Heart right ventricle (tissue), 16 donors: Measurements from ENCODE around the gene C5orf15. TPM values are rescaled to one million over a fixed set of nuclear protein-coding genes. Genes with fewer than 3 reads are reported as not detected.
A peak's percentile ranks its signal among the peaks of the same experiment; 100 is the strongest.

ENCODE experiments used
- ATAC-seq, 8 donors: fragments of 200-7000 bp; cut with Tn5 transposase; one replicate each; pipeline ENCODE4 v1.9.1; 2020; ENCODE audit warnings: mild to moderate bottlenecking in 8 of 8, moderate library complexity in 8 of 8, moderate number of reproducible peaks in 1 of 8
- DNase-seq, 2 donors: peaks; one replicate each; pipeline ENCODE4 v3.0.0-alpha.2; 2020
- H3K27ac ChIP-seq, 10 donors: fragments of 200-600 bp; sonication (generic) in 2 of 10; one replicate each; pipeline versions ENCODE4 v1.5.0 to v1.8.0; 2020 to 2022; ENCODE audit warnings: mild to moderate bottlenecking in 3 of 10
- H3K27me3 ChIP-seq, 7 donors: fragments of 200-600 bp; one replicate each; pipeline ENCODE4 v1.8.0; 2021 to 2022; ENCODE audit warnings: mild to moderate bottlenecking in 2 of 7
- H3K36me3 ChIP-seq, 9 donors: fragments of 200-600 bp; sonication (generic) in 1 of 9; one replicate each; pipeline versions ENCODE4 v1.5.0 to v1.8.0; 2020 to 2022; ENCODE audit warnings: mild to moderate bottlenecking in 2 of 9
- H3K4me1 ChIP-seq, 9 donors: fragments of 200-600 bp; sonication (generic) in 1 of 9; one replicate each; pipeline versions ENCODE4 v1.5.0 to v1.8.0; 2020 to 2022; ENCODE audit warnings: mild to moderate bottlenecking in 4 of 9
- H3K4me3 ChIP-seq, 10 donors: fragments of 200-600 bp; sonication (generic) in 2 of 10; one replicate each; pipeline versions ENCODE4 v1.5.0 to v1.8.0; 2020 to 2022; ENCODE audit warnings: mild to moderate bottlenecking in 7 of 10, moderate library complexity in 2 of 10
- H3K9me3 ChIP-seq, 11 donors: fragments of 200-600 bp in 10 of 11; sonication (generic) in 2 of 11; one replicate each; pipeline versions ENCODE4 v1.5.0 to v1.8.0; 2013 to 2022; ENCODE audit warnings: mild to moderate bottlenecking in 2 of 11, control low read depth in 1 of 11, moderate library complexity in 1 of 11
- WGBS, 2 donors: extraction: QIAGEN DNeasy Blood & Tissue Kit; methylation state at CpG; one replicate each; pipeline ENCODE4 v1.1.7; 2013; ENCODE audit warnings: inconsistent platforms in 1 of 2; 5-methylcytosine and 5-hydroxymethylcytosine counted together
- intact Hi-C, 10 donors: fragments of 100-400 bp; cut with DNase I; formaldehyde crosslinking; loops; one replicate each; pipeline versions ENCODE4 v1.11.1 to v1.14.2; 2022
- polyA plus RNA-seq, 2 donors: library from polyadenylated mRNA; stranded (reverse); fragments of 200-250 nt; gene quantifications; one replicate each; pipeline ENCODE4 v1.2.3, GENCODE V29; 2013
- total RNA-seq, 10 donors: library from RNA; stranded (reverse); fragmentation: NEBNext Ultra II Directional in 3 of 10; extraction: Animal tissue kit (Norgen Biotek cat#: 25700) in 3 of 10; gene quantifications; one replicate each; pipeline versions ENCODE4 v1.2.1 to v1.2.4, GENCODE V29; 2021 to 2023
- TF ChIP-seq, protein P1 (sequence below), 9 donors: fragments of 200-600 bp; sonication (generic) in 2 of 9; IDR thresholded peaks; one replicate each; pipeline versions ENCODE4 v1.5.0 to v1.8.0; 2021 to 2022; ENCODE audit warnings: antibody characterized with exemption in 9 of 9, mild to moderate bottlenecking in 5 of 9, moderate library complexity in 1 of 9
- donor health status: Arrhythmogenic right ventricular cardiomyopathy.
- donor health status: ischemic (EF 13 %, LVEDD 7.1; RV severe dilation, severe dysfunction).
- donor health status: healthy with polysubstance abuse.
- donor health status: DM: no; HTN: yes; CAD: no.
- donor health status: DM: no; HTN: no; CAD: no.
- donor health status: ischemic (EF 25% LVEDD 6.9; RV normal size, moderate dysfunction).
- donor health status: ischemic (EF 25% LVEDD 5.7; RV mildly dilated, moderate dysfunction).
- donor health status: healthy.
- donor health status: DM: yes; HTN: yes; CAD: no.
- donor health status: Ischemic cardiomyopathy.
- donor health status: ischemic (EF 35%, LVEDD 5.7; RV mildly dilated, moderate dysfunction).
- donor health status: nonischemic (EF 11% LVEDD 7.7; RV severe dilation, severe dysfunction).
- donor health status: DM: yes; HTN: yes; CAD: no.
- donor health status: PGD.
- donor health status: ischemic (EF 29% LVEDD 5.4; RV normal size, mild dysfunction).
- donor health status: nonischemic (EF 23%, LVEDD 6.1; RV moderate dilation, normal function).

Gene C5orf15
- total and polyA plus RNA-seq, 12 donors = 22.2 to 55.3 (median 33.9) TPM

DNA sequence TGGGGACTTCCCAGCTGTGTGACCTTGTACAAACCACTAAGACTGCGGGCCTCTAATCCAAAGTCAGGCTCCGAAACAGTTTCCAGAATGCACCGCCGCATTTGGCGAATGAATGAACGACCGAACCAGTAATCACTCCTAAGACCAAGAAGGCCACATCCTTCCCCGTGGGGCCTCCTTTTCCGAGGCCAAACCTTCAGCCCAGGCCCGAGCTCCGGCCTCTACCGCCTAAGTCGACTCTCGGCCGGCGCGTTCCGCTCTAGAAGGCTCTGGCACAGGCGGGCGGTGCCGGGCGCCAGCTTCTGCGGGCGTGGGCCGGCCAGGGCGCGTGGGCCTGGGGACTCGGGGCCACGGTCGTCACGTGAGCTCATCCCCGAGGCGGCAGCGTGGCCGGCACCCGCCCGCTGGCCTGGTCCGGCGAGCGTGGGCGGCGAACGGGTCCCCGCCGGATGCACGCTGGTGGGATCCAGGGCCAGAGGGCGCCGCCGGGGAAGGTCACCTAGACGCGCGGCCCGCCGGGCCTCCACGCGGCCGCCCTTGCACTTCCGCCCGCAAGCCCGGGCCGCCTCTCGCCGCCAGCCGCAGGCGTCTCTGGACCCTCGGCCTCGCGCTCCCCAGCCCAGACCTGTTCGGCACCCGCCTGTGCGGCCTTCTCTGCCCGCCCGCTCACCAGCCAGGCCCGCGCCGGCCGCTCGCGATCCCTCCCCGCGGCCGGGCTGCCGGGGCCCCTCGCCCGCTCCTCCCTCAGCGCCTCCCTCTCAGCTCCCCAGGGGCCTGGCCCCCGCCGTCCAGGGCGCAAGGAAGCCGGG lies 35.6 kb upstream of the C5orf15 start:
- TF ChIP-seq, protein P1, sequence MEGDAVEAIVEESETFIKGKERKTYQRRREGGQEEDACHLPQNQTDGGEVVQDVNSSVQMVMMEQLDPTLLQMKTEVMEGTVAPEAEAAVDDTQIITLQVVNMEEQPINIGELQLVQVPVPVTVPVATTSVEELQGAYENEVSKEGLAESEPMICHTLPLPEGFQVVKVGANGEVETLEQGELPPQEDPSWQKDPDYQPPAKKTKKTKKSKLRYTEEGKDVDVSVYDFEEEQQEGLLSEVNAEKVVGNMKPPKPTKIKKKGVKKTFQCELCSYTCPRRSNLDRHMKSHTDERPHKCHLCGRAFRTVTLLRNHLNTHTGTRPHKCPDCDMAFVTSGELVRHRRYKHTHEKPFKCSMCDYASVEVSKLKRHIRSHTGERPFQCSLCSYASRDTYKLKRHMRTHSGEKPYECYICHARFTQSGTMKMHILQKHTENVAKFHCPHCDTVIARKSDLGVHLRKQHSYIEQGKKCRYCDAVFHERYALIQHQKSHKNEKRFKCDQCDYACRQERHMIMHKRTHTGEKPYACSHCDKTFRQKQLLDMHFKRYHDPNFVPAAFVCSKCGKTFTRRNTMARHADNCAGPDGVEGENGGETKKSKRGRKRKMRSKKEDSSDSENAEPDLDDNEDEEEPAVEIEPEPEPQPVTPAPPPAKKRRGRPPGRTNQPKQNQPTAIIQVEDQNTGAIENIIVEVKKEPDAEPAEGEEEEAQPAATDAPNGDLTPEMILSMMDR (IDR thresholded peaks at IDR 0.05) = no peak
- H3K4me1 ChIP-seq = peaks cover 20 to 65% (median 56%) of the 10 kb centered on the region in 9 donors
- ATAC-seq = peak; percentile 11 to 48 (median 26)

DNA sequence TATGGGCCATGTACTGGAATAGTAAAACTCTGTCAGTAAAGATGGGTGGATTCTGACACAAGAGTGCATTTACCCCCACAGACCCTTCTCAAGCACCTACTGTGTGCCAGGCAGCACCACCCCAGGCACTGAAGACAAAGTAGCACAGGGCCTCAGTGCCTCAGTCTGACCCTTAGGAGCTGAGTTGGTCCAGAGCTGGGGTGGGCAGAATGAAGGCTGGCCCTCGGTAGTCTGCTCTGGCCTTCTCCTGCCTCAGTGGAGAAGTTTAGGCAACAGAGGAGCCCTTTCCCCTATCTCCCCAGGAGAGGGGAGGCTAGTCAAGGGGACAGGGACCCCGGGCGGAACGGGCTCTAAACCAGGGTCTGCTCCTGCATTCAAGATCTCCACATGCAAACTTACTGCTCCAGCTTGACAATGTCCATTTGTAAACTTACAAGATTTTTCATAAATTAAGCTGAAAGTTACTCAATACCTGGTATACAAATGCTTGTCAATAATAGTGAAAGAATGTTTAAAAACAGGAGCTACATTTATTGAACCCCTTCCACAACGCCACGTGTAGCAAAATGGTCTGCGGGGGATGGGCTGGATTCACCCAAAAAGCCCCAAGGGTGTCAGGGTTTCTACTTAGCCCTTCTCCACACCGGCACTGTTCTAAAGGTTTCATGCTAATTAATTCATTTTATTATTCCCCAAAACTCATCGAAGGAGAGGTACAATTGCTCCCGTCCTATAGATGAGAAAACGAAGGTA lies 34.8 kb upstream of the C5orf15 start:
- intact Hi-C loops = no loop called here

More for the DNA sequence above, 35.6 kb upstream of the C5orf15 start:
- H3K27me3 ChIP-seq = no peaks in the 10 kb centered on the region
- no peaks in the 10 kb centered on the region for H3K9me3 ChIP-seq
- peak overlapping the region; percentile 91 to 100 (median 99) for H3K27ac ChIP-seq
- H3K36me3 ChIP-seq = peaks cover 0 to 26% (median 0%) of the 10 kb centered on the region in 9 donors
- intact Hi-C loops = loop anchor here in 1 of 10 donors (1.0 kb wide), 1 partner anchor 36 kb away; the partner anchor contains the start of gene C5orf15
- peak overlapping the region; percentile 16 to 96 (median 82) for H3K4me3 ChIP-seq
- WGBS, 2 donors = 0 to 1% methylated on average over 87 to 90 of the region's 90 CpGs
- DNase-seq = peak; percentile 57 to 72

DNA sequence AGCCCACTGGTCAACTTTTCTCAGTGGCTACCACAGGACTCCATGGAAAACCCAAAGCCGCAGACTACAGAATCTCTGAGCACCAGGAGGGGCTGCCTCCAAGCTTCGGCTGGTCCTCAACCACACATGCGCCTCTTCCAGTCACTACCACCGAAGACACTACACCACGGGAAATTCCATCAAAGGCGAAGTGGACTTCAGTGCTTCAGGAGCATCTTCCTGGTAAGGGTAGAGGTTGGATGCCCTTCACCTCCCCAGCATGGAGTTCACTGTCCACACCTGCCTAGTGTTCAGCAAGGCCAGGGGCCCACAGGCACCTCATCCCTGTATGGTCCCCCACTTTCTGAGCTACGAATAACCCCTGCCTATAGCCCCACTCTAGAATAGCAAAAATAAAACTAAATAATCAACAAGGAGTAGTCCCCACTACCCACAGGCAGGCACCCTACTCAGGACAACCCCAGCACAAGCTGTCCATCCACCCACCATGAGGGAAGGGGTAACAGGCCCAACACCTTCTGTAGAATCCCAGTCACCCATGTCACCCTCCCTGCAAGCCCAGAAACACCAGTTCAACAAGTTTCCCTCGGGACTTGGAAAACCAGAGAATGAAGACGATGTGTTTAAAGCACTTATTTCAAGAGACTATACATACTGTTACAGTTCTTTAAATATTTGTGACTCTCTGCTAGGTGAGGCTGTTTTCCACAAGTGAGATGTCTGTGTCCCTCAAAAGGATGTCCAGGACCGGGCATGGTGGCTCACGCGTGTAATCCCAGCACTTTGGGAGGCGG lies 33.7 kb upstream of the C5orf15 start:
- ATAC-seq = no peak

More for the DNA sequence above, 34.8 kb upstream of the C5orf15 start:
- DNase-seq (no peak), ATAC-seq (no peak)
- Histone ChIP-seq H3K4me3 (peak overlapping the region; percentile 16 to 96 (median 82)), H3K27me3 (no peaks in the 10 kb centered on the region), H3K4me1 (peaks cover 23 to 73% (median 62%) of the 10 kb centered on the region in 9 donors), H3K9me3 (no peaks in the 10 kb centered on the region), H3K36me3 (peaks cover 0 to 26% (median 0%) of the 10 kb centered on the region in 9 donors), H3K27ac (peak overlapping the region; percentile 91 to 100 (median 99))
- TF ChIP-seq, protein P1 (IDR thresholded peaks at IDR 0.05) = no peak
- whole genome bisulfite sequencing, 2 donors = 15 to 24% methylated on average over 11 of the region's 11 CpGs

More for the DNA sequence above, 33.7 kb upstream of the C5orf15 start:
- H3K27ac ChIP-seq = peak overlapping the region in 6 of 10 donors; percentile 31 to 100 (median 99)
- no peaks in the 10 kb centered on the region for H3K9me3 ChIP-seq
- WGBS, 2 donors = 77 to 78% methylated on average over 13 of the region's 13 CpGs
- H3K27me3 ChIP-seq = no peaks in the 10 kb centered on the region
- TF ChIP-seq, protein P1 (IDR thresholded peaks at IDR 0.05) = no peak
- DNase-seq = no peak
- peaks cover 24 to 81% (median 68%) of the 10 kb centered on the region in 9 donors for H3K4me1 ChIP-seq
- intact Hi-C loops = no loop called here
- H3K36me3 ChIP-seq = peaks cover 0 to 26% (median 0%) of the 10 kb centered on the region in 9 donors
- H3K4me3 ChIP-seq = peak overlapping the region in 4 of 10 donors; percentile 78 to 96 (median 88)
